ENCODE measurements around the gene GJC2. TPM values are rescaled to one million over a fixed set of nuclear protein-coding genes. Genes with fewer than 3 reads are reported as not detected.
"Not testable (repeated sequence)": the region's sequence is repeated elsewhere in the genome, so short reads cannot be mapped to it uniquely, and the experiment has no call there.

GJC2 gene
- polyA plus RNA-seq, 1 donor from 2014 or later, result not detected

DNA sequence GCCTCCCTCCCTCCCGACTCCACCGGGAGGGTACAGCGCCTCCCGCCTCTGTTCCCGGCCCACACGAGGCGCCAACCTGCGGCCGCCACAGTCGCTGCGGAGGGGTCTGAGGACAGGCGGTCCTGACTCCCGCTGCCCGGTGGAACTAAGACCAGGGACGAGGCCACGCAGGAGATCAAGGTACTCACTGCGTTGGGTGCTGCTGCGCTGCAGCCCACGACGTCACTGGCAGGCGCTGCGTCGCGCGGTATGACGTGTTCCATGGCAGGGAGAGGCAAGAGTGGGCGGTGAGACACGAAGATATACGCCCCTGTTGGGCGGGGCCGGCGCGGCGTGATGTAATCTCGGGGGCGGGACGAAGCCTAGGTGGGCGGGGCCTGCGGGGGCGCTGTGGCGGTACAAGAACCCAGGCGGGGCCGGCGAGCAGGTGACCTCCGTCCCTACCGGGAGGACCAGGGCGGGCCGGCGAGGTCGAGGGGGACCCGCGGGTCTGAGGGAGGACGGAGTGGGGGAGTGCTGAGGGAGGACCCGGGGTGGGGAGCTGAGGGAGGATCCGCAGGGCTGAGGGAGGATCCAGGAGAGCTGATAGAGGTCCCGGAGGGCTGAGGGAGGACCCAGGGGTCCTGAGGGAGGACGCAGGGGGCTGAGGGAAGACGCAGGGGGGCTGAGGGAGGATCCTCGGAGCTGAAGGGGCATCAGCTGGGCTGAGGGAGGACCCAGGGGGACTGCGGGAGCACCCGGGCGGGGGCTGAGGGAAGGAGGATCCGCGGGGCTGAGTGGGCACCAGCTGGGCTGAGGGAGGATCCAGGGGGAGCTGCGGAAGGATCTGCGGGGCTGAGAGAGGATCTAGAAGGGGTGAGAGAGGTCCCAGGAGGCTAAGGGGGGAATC lies 40.4 kb upstream of the GJC2 start, which contains the start of gene MRPL55:
Gene MRPL55, minus strand, starts transcription at position 227 of the 889 bp plus-strand sequence. CDS start 1,039 bp downstream, outside the sequence.
- H3K36me3 Mint-ChIP-seq, result peaks cover 3% of the 10 kb centered on the region

DNA sequence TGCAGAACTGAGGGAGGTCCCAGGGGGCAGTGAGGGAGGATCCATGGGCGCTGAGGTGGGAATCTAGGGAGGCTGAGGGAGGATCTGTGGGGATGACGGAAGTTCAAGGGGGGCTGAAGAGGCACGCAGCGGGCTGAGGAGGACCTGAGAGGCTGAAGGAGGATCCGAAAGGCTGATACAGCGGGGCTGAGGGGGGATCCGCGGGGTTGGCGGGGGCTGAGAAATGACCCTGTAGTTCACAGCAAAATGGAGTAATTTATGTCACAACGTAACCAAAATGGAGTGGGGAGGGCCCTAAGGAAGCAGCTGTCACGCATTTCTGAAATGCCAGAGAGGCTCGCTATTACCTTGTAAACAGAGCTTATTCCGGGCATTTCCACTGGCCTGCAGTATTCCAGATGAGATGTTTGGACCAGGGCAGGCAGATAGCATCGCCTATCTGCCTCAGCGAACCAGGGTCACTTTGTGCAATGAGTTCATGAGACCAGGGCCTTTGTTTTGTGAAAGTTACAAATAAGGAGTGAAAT lies 39.7 kb upstream of the GJC2 start:
- H3K36me3 Mint-ChIP-seq, result peaks cover 3% of the 10 kb centered on the region
- H3K4me1 Mint-ChIP-seq, result peaks cover 4 to 14% (median 9%) of the 10 kb centered on the region in 3 donors
- no peaks in the 10 kb centered on the region for H3K27me3 Mint-ChIP-seq
- peak overlapping the region in 2 of 3 donors; percentile 86 for H3K27ac Mint-ChIP-seq
- peak overlapping the region; percentile 86 to 96 (median 94) for H3K4me3 Mint-ChIP-seq
- no peaks in the 10 kb centered on the region for H3K9me3 Mint-ChIP-seq

More for the DNA sequence above, 40.4 kb upstream of the GJC2 start, which contains the start of gene MRPL55:
- Mint-ChIP-seq H3K9me3 (no peaks in the 10 kb centered on the region), H3K4me3 (peak within 1 kb of the TSS; percentile 86 to 96 (median 94)), H3K27me3 (no peaks in the 10 kb centered on the region), H3K27ac (peak within 1 kb of the TSS; percentile 86 to 94 (median 86)), H3K4me1 (peaks cover 8 to 14% (median 12%) of the 10 kb centered on the region in 3 donors)

DNA sequence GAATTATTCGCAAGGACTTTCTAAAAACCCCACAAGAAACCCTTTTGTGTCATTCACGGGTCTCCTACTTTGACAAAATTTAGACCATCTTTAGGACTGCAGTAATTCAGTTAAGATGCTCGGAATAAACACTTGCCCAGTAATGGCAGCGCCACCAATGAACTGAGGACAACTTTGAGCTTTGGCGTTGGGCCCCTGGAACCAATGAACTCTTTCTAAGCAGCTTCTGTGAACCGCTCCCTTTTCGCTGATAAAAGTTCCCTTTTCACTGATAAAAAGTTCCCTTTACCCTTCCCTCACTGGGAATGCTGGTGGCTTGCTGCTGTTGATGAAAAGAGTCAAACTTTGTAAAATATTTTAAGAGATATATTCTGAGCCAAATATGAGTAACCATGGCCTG lies 39.2 kb upstream of the GJC2 start:
- Mint-ChIP-seq H3K4me1 (peaks cover 4 to 14% (median 9%) of the 10 kb centered on the region in 3 donors), H3K4me3 (peak overlapping the region in 2 of 4 donors; percentile 79 to 86), H3K9me3 (no peaks in the 10 kb centered on the region), H3K27me3 (no peaks in the 10 kb centered on the region), H3K27ac (no peak overlapping the region), H3K36me3 (peaks cover 3% of the 10 kb centered on the region)

DNA sequence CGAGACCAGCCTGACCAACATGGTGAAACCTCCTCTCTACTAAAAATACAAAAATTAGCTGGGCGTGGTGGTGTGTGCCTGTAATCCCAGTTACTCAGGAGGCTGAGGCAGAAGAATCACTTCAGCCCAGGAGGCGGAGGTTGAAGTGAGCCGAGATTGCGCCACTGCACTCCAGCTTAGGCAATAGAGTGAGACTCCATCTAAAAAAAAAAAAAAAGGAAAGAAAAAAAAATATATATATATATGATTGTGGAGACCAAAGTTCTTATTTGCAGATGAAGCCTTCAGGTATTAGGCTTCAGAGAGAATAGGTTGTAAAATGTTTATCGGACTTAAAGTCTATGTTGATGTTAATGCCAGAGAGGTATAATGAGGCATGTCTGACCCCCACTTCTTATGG lies 38.4 kb upstream of the GJC2 start:
- H3K4me3 Mint-ChIP-seq, H3K9me3 Mint-ChIP-seq, H3K36me3 Mint-ChIP-seq, H3K27ac Mint-ChIP-seq, H3K27me3 Mint-ChIP-seq: not testable (repeated sequence)
- H3K4me1 Mint-ChIP-seq, result peaks cover 4 to 14% (median 9%) of the 10 kb centered on the region in 3 donors

DNA sequence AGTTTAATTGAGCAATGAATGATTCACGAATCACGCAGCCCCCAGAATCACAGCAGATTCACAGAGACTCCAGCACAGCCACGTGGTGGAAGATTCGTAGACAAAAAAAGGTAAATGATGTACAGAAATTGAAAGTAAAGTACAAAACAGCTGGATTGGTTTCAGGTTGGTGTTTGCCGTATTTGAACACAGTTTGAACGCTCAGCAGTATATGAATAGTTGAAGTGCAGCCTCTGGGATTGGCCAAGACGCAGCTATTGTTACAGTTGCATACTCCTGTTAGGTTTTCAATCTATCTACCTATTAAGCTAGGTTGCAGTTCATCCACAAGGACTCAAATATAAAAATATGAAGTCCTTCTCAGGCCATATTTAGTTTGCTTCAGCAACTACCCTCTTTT lies 37.6 kb upstream of the GJC2 start:
- Mint-ChIP-seq H3K27me3 (no peaks in the 10 kb centered on the region), H3K9me3 (no peaks in the 10 kb centered on the region), H3K4me3 (peak overlapping the region in 1 of 4 donors; percentile 62), H3K4me1 (peaks cover 4 to 14% (median 9%) of the 10 kb centered on the region in 3 donors), H3K27ac (no peak overlapping the region), H3K36me3 (peaks cover 3% of the 10 kb centered on the region)

DNA sequence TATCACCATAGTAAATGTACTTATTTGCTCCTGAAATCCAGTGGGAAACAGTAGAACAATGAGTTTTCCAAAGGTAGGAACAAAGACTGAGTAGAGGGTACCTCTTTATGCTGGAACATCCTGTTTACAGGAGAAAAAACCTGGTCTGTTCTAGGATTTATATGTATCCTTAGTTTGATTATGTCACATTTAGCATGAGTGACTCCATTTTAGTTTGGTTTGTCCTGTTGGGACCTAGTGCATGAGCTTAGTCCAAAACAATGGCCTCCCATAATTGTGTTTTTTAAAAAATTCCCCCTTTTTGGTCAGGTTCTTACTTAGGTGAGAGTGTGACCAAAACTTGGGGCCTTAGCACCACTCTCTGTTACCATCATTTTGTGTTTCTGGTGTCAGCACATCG lies 37.1 kb upstream of the GJC2 start:
- Mint-ChIP-seq H3K36me3 (peaks cover 3% of the 10 kb centered on the region), H3K27me3 (no peaks in the 10 kb centered on the region), H3K27ac (peak overlapping the region in 1 of 3 donors; percentile 19), H3K4me3 (peak overlapping the region in 1 of 4 donors; percentile 62), H3K9me3 (no peaks in the 10 kb centered on the region), H3K4me1 (peaks cover 4 to 14% (median 9%) of the 10 kb centered on the region in 3 donors)

DNA sequence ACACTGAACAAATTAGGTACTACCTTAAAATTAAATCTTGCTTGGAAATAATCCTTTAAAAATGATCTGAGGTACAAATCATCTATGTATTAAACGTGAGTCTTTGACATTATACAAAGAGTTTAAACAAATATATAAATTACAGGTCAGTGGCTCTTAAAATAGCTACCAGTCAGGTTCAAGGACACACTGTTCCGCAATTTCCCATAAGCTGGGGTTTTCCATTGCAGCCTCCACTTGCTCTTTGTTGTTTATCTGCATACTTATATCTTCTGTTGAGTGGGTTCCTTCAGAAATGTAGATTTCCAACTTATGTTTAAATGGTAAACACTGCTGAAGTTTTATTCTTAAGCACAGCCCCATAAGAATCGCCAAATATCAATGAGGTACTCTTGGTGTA lies 34.9 kb upstream of the GJC2 start:
- Mint-ChIP-seq H3K4me3 (no peak overlapping the region), H3K27ac (no peak overlapping the region)

DNA sequence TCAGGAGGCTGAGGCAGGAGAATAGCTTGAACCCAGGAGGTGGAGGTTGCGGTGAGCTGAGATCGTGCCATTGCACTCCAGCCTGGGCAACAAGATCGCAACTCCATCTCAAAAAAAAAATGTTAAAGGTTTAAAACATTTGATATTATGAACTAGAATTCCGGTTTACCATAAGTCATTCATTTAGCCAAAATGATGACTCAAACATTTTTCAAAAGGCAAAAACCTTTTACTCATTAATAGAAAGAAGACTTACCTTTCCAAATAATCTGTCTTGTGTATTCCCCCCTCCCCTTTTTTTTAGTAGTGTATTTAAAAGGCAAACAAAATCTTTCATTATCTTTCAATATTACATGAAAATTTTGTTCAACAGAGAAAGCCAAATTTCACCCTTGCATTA lies 32.4 kb upstream of the GJC2 start:
- Mint-ChIP-seq H3K27me3 (no peaks in the 10 kb centered on the region), H3K9me3 (no peaks in the 10 kb centered on the region), H3K4me1 (peaks cover 0 to 6% (median 4%) of the 10 kb centered on the region in 3 donors), H3K4me3 (no peak overlapping the region), H3K36me3 (peaks cover 4% of the 10 kb centered on the region), H3K27ac (peak overlapping the region in 1 of 3 donors; percentile 40)

More for the DNA sequence above, 34.9 kb upstream of the GJC2 start:
- peaks cover 7% of the 10 kb centered on the region for H3K36me3 Mint-ChIP-seq
- peaks cover 0 to 2% (median 0%) of the 10 kb centered on the region in 3 donors for H3K4me1 Mint-ChIP-seq
- no peaks in the 10 kb centered on the region for H3K9me3 Mint-ChIP-seq
- no peaks in the 10 kb centered on the region for H3K27me3 Mint-ChIP-seq

DNA sequence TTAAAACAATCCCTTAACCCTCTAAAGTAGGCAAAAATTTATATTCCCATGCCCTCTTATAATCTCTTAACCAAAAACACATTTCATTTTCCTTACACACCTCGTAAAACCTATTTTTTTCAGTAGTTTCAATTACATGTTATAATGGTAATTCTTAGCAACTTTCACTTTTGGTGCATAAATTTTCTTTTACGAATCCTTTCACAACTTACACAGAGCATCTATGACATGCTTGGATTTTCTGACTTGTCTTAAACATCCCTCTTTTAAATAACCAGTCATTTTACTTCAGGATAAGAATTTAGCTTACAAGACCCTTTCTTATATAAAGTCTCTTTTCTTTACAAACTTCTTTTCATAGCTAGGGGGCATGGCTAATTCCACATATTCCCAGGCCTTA lies 31.7 kb upstream of the GJC2 start:
- Mint-ChIP-seq H3K4me1 (peaks cover 0 to 6% (median 4%) of the 10 kb centered on the region in 3 donors), H3K9me3 (no peaks in the 10 kb centered on the region), H3K36me3 (peaks cover 4% of the 10 kb centered on the region), H3K27ac (no peak overlapping the region), H3K4me3 (no peak overlapping the region), H3K27me3 (no peaks in the 10 kb centered on the region)

DNA sequence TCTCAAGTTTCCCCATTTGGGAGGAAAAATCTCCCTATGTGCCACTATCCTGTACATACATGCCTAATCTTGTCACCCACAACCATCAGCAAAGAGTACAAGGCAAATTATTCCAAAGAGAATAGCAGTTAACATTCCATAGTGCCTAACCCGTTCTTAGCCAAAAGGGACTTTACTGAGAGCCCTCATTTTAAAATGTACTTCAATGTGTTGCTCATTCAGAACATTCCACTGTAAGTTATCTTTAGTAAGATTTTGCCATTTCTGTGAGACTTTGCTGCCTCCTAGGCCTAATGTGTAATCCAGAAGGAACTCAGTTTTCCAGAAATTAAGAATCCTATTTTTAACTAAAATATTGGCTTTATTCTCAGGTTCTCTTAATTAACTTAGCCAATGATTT lies 29.4 kb upstream of the GJC2 start:
- Mint-ChIP-seq H3K9me3 (no peaks in the 10 kb centered on the region), H3K27ac (peak overlapping the region in 1 of 3 donors; percentile 58), H3K4me3 (no peak overlapping the region), H3K36me3 (peaks cover 4% of the 10 kb centered on the region), H3K4me1 (peaks cover 0 to 9% (median 4%) of the 10 kb centered on the region in 3 donors), H3K27me3 (no peaks in the 10 kb centered on the region)

DNA sequence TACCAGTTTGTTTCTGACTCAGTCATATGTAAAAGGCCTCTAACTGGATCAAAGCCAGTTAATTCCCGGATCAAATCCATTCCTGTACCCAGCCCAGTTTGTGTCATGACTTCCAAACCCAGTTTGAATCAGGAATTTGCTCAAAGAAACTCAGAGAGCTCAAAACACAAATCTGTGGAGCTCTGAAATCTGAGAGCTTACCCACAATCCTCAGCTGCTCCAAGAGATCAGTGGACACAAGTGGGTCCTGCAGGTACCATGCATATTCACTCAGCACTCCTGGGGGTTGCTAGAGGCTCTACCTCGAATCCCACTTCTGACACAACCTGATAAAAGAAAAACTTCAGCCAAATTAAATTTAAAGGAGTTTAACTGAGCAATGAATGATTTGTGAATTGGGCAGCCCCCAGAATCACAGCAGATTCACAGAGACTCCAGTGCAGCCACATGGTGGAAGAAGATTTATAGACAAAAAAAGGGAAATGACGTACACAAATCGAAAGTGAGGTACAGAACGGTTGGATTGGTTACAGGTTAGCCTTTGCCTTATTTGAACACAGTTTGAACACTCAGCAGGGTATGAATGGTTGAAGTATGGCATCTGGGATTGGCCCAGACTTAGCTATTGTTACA lies 28.8 kb upstream of the GJC2 start:
- Mint-ChIP-seq H3K27me3 (no peaks in the 10 kb centered on the region), H3K9me3 (no peaks in the 10 kb centered on the region), H3K4me3 (peak overlapping the region in 2 of 4 donors; percentile 6 to 24), H3K36me3 (peaks cover 4% of the 10 kb centered on the region), H3K4me1 (peaks cover 0 to 10% (median 4%) of the 10 kb centered on the region in 3 donors), H3K27ac (no peak overlapping the region)

DNA sequence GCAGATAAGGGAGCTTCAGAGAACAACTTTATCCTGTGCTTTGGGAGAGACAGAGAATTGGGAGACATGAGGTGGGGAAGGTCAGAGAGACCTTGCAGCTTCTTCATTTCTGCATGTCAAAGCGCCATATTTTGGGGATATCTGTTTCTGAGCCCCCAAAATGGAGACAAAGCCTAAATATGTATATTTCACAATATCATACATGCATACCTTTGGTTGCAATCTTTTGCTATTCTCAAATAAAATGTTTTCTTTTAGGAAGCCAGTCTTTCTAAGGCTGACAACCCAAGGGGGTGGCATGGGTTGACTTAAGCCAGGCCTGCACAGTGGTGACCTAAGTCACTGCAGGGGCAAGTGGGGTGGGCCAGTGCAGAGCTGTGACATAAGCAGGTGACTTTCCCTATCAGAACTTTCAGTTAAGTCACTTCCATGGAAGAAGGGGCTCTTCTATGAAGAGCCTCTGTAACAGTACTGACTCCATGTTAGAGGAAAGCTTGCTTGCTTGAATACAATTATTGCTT lies 26.7 kb upstream of the GJC2 start:
- Mint-ChIP-seq H3K4me1 (peaks cover 0 to 10% (median 4%) of the 10 kb centered on the region in 3 donors), H3K9me3 (no peaks in the 10 kb centered on the region), H3K27me3 (no peaks in the 10 kb centered on the region), H3K27ac (no peak overlapping the region), H3K4me3 (no peak overlapping the region), H3K36me3 (peaks cover 3% of the 10 kb centered on the region)

DNA sequence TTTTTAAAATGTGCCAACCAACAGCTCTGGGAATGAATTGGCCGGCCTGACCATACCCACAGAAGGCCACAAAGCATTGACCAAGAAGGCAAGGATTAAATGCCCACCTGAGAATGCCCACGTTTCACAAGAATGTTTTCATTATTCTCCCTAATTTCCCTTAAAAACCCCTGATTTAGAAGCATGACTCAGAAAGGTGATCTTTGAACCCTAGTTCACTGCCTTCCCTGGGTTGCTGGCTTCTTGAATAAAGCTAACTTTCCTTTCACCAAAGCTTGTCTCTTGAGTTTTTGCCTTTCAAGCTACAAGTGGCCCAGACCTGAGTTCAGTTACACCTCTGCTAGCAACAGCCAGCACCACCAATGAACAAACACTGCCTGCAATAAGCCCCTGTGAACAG lies 26.2 kb upstream of the GJC2 start:
- H3K4me1 Mint-ChIP-seq, result peaks cover 0 to 10% (median 4%) of the 10 kb centered on the region in 3 donors
- H3K36me3 Mint-ChIP-seq, result peaks cover 1% of the 10 kb centered on the region
- H3K27ac Mint-ChIP-seq, result no peak overlapping the region
- no peak overlapping the region for H3K4me3 Mint-ChIP-seq
- no peaks in the 10 kb centered on the region for H3K27me3 Mint-ChIP-seq
- H3K9me3 Mint-ChIP-seq, result no peaks in the 10 kb centered on the region

DNA sequence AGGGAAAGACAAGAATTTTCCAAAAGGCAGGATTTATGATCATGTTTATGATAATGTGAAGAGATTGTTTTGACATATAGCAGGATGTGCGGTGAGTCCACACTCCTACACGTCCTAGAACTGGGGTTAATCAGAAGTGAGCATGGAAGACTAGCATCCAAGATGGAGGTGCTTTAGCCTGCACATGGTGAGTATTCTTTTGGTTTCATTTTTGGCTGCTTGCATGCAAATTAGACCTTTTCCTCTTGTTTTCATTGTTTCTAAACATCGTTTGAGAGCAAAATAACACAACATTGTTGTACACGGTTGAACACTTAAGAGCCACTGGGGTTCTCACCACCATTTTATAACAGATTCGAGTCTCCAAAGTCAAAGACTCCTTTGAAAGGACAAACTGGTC lies 24.5 kb upstream of the GJC2 start:
- no peaks in the 10 kb centered on the region for H3K36me3 Mint-ChIP-seq
- H3K4me1 Mint-ChIP-seq, result peaks cover 0 to 10% (median 4%) of the 10 kb centered on the region in 3 donors
- H3K4me3 Mint-ChIP-seq, result no peak overlapping the region
- no peaks in the 10 kb centered on the region for H3K9me3 Mint-ChIP-seq
- H3K27ac Mint-ChIP-seq, result no peak overlapping the region
- peaks cover under 1% of the 10 kb centered on the region for H3K27me3 Mint-ChIP-seq

DNA sequence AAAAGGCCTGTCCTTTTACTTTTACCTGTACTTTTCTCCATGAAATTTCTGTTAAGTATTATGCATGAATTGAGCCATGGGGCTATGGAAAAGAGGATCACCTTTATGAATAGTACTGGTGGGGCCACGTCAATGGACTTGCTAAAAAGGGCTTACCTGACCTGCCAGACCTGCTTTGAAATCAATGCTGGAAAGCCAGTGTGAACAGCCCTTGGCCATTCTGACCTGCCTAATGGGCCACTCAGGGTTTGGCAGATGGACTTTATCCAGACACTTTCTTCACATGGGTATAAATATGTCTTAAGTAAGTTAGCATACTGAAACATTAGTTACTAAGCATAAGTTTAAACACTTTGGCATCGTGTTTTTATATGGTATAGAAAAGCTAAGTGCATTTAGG lies 18.0 kb upstream of the GJC2 start:
- Mint-ChIP-seq H3K9me3 (no peaks in the 10 kb centered on the region), H3K36me3 (no peaks in the 10 kb centered on the region), H3K27ac (no peak overlapping the region), H3K4me1 (peaks cover 3 to 6% (median 5%) of the 10 kb centered on the region in 3 donors), H3K4me3 (peak overlapping the region in 1 of 4 donors; percentile 58), H3K27me3 (peaks cover 7% of the 10 kb centered on the region)
